ENCODE results near the gene GPER1. TPM values are rescaled to one million over a fixed set of nuclear protein-coding genes. Genes with fewer than 3 reads are reported as not detected.
A peak's percentile ranks its signal among the peaks of the same experiment; 100 is the strongest.
"Not testable (repeated sequence)": the region's sequence is repeated elsewhere in the genome, so short reads cannot be mapped to it uniquely, and the experiment has no call there.

GPER1 gene
- total RNA-seq = 1.5 and 2.3 TPM in 2 replicates

GRCh38 chr7:1087952-1088920 lies at the start of gene GPER1:
GPER1 (plus strand) TSS chr7:1088113; CDS start chr7:1091729, 3,616 bp downstream.
- DNase-seq (ENCODE audit: low read depth in 2 of 2) = no peak

DNA sequence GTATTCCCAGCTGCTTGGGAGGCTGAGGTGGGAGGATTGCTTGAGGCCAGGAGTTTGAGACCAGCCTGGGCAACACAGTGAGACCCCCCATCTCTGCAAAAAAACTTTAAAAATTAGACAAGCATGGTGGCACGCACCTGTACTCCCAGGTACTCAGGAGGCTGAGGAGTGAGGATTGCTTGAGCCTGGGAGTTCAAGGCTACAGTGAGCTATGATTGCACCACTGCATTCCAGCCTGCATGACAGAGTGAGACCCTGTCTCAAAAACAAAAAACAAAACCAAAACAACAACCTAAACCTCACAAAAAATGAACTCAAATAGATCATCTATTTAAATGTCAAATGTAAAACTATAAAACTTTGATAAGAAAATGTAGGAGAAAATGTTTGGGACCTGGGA lies 47.7 kb upstream of the GPER1 start:
- DNase-seq (ENCODE audit: low read depth in 2 of 2) = not testable (repeated sequence)

- no peak for DNase-seq (ENCODE audit: low read depth in 2 of 2)
Observed at GRCh38 chr7:1040790-1041189, 47.1 kb upstream of the GPER1 start.

DNA sequence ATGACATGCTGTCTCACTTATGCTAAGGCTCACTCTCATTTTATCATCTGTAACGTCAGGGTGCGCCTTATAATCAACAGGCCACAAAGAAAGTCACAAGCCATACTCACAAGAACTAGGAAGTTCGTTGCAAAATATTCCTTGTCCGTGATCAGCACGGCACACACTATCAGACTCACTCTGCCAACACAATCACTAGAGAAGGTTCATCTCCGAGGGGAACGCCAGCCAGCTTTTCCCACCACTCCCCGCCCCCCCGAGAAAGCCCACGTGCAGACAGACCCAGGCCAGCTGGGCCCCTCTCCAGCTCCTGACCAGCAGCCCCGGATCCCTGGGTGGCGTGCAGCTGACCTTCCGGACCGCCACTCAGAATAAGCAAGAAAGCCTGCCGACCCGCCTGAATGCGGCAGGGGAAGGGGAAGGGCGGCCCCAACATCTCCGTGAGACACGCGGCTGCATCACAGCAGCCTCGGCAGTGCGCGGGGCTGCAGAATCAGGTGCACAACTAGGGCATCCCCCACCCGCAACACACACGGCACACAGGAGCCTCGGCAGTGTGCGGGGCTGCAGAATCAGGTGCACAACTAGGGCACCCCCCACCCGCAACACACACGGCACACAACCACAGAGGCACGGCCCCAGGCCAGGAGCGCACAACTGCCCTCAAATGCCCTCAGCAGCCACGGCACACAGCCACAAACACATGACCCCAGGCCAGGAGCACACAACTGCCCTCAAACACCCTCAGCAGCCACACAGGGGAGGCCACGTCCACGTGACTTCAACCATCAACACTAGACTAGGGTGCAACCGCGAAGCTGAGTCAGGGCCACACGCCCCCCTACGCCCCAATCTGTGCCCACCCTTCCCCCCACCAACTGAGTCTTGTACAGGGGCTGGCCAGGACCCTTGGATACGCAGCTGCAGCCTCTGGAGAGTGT lies 46.1 kb upstream of the GPER1 start:
- no peak for DNase-seq (ENCODE audit: low read depth in 2 of 2)

DNA sequence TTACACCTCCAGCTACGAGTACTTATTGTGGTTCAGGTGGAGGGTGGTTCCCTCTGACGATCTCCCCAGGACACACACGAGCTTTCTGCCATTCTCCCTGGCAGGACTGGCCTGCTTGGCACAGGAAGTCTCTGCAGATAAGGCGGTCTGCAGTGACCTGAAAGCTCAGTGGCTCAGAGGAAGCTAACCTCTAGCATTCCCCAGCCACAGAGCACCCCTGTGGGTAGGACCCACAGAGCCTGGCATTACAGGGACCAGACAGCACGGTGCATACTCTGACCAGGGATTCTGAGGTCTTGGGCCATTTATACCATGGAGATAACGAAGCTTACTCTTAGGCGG lies 45.5 kb upstream of the GPER1 start:
- no peak for DNase-seq (ENCODE audit: low read depth in 2 of 2)

DNA sequence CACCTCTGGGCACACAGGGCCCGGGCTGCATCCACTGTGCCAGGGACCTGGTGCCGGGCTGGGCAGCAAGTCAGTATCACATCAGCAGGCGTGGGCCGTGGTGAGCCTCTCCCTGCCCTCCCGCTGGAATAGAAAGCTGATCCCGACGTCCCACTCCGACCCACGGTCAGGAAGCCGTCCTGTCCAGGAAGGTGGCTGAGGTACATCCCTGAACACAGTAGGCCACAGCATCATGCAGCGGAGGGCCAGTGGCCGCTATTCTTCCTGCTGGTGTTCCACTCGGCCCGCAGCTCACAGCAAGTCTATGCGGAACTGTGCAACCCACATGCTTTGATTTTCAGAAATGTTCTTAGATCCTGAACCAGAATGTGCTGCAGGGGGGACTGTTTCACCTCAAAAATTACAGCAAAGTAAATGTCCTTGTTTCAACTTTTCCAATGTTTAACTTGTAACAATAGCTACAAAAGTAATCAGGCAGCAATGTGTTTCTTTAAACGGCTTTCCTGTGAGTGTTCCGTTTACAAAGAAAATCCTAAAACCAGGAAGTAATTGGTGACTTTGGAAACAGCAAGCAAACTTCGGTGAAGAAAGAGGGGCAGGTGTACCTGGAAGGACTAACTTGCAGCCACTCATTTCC lies 44.2 kb upstream of the GPER1 start:
- DNase-seq (ENCODE audit: low read depth in 2 of 2) = peak in 1 of 2 donors; percentile 68

GRCh38 chr7:1044189-1045068 lies 43.5 kb upstream of the GPER1 start, which contains the start of gene GPR146:
GPR146 (plus strand) TSS chr7:1044546; CDS start chr7:1057516, 12,970 bp downstream.
- peak; percentile 86 to 96 for DNase-seq (ENCODE audit: low read depth in 2 of 2)

DNA sequence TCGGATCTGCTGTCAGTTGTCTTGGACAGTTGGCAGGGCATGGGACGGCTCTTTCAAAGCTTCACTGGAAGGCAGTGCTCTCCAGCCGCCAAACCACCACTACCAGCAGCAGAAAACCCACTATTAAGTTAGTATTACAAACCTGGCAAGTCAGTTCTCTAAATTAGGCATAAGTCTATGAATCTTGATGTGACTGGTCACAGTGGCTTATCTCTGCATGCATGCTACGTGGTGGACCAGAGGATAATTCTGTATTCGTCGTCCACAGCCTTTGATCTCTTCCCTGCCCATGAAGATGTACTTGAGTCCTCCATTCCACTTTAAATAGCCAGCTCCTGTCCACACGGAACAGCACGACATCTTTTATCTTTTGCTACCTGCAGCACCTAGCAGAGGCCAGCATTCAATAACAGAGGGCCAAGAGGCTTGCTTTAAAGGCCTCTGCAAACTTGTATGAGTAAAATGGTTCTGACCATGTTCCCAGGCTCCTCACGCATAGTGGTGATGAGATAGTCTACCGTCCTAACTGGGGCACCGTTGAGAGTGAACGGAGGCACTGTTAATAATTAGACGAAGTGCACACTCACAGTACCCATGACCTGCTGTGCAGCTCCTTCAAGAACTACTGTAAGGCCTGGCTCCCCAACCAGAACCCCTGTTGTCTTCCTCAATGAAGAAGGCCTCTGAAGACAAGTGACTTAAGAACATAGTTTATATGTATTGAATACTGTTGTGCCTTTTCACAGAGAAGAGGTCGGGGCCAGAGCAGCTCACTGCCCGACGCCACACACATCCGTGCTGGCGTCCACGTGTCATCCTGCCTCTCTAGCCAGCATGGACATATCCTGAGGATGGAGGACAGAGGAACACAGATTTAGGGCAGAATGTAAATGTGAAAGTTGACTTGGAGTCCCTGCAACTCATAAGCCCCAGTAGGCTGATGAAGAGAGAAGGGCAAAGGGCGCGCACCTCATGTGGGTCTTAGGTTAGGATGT lies 42.5 kb upstream of the GPER1 start:
- DNase-seq (ENCODE audit: low read depth in 2 of 2) = no peak

GRCh38 chr7:1046722-1047679 lies 40.9 kb upstream of the GPER1 start:
- no peak for DNase-seq (ENCODE audit: low read depth in 2 of 2)

DNA sequence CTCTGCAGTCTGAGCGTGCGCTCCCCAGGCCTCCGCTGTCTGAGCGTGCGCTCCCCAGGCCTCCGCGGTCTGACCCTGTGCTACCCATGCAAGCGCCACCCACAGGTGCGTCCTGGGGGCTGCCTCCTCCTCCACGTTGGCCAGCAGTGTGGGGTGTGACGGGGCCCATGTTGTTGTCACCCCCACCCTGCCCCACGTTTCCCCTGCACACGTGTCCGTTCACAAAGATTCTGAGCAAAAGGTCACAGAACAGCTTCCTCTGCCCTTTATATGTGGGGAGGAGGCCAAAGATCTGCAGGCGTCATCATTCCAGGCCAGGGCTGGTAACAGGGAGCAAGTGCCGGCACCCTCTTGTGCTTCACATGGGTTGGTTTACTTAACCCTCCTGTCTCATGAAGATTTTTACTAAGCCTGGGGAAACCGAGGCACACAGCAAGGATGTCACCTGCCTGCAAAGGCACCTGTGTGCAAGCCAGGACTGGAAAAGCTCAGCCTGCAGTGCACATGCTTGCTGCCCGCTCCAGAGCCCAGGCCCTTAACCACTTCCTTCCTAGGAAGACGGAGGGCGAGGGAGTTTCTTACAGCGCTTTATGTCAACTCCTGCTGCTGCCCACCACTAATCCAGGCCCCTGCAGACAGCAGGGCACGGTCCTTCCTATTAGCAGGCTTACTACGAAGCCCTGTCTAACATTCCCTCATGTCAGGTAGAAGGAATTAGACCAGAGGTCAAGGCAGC lies 38.7 kb upstream of the GPER1 start:
- DNase-seq (ENCODE audit: low read depth in 2 of 2) = peak; percentile 76 to 84

DNA sequence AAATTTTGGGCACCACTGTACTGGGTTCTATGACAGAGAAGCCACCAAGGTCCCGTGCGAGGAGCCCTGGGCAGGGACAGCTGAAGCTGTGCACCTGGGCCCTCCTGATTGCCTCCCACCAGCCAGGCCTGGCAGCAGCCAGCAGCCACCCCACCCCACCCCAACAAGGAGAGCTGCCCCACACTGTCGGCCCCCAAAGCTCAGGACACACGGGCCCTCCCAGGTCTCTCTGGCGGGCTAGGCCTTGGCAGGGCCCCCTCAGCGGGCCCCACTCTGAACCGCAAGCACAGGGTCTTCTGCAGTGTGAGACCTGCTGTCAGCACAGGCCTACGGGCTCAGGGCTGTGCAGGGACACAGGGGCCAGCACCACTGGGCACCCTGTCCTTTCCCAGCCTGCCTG lies 38.1 kb upstream of the GPER1 start:
- DNase-seq (ENCODE audit: low read depth in 2 of 2) = no peak

DNA sequence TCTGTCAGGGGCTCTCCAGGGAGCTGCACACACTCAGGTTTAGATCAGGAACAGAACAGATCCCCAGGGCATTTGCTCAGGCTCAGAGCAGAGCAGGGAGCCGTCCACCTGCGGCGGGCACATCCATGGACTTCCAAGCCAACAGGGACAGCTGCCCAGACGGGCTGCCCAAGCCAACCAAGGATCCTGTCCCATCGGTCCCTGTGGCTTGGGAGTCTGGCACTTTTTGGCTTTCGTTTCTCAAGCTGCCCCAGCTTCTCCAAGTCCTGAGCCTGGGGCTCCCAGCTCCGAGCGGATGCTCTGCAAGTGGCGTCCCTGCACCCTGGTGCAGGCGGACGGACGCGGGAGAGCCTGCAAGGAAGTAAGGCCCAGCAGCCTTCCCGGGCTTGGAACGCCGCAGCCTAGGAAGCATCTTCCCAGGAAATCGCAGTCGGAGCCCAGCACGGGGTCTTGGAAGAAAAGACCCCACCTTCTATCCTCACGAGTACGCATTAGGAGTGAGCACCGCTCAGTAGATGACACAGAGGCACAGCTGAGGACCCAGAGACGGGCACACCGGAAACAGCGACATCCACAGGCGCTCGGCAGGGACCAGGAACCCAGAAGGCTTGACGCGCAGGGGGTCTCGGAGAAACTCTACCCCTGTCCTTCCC lies 37.5 kb upstream of the GPER1 start:
- DNase-seq (ENCODE audit: low read depth in 2 of 2) = no peak

DNA sequence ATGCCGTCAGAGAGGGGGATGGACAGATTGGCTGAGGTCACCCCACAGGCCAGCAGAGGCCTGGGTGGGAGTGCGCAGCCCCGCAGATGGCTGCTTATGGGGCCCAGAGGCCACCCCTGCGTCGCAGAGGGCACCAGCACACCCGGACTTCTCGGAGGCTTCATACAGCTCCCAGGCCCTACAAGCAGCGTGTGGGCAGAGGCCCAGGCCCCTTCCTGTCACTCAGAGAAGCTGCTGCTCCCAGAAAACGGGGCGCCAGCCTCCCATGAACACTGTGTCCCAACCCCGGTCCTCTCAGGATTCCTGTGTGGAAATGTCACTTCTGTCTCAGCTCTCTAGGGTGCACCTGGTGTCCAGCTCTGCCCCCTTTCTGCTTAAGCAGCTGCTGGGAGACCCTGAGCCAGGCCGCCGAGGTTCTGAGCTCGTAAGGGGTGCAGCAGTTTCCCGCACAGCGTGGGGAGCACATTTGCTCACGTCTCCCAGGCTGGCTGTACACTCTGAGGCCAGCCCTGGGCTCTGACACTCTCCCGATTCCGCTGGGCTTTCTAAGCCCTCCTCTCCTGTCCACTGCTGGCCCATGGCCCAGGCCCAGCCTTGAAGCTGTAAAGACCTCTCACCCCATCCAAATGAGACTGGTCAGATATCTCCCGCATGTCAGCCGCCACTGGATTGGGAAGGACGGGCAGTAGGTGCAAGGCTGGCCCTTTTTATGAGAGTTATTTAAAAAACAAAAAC lies 36.8 kb upstream of the GPER1 start:
- DNase-seq (ENCODE audit: low read depth in 2 of 2) = no peak

DNA sequence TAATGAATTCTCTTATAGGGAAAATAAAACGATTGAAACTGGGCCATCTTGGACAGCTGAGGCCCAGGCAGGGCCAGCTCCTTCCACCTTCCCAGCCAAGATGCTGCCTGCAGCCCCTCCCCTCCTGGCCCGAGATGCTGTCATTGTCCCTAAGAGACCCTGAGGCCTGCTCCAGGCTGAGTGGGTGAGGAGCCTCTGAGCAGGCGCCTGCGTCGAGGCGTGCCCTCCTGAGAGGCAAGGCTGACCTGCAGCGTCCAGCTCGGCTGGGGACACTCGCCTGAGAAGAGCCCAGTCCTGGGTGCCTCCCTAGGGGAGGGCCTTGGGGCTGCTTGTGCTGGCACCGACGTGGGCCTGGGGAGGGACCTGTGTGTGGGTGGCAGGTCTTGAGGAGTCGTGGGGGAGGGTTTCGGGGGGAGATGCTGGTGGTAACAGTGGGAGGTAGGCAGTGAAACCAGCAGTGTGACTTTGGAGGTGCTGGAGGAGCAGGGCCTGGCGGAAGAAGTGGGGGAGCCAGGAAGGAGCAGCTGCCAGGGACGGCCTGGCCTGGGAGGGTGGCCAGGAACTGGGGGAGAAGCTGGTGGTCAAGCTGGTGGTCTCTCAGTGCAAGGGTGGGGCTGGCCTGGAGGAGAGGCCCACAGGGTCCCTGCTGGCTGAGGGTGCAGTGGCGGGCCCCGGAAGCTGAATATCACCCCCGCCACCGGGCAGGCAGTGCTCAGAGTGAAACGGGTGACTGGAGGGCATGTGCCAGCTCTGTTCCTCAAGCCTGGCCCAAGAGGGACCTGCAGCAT lies 35.7 kb upstream of the GPER1 start:
- no peak for DNase-seq (ENCODE audit: low read depth in 2 of 2)

DNA sequence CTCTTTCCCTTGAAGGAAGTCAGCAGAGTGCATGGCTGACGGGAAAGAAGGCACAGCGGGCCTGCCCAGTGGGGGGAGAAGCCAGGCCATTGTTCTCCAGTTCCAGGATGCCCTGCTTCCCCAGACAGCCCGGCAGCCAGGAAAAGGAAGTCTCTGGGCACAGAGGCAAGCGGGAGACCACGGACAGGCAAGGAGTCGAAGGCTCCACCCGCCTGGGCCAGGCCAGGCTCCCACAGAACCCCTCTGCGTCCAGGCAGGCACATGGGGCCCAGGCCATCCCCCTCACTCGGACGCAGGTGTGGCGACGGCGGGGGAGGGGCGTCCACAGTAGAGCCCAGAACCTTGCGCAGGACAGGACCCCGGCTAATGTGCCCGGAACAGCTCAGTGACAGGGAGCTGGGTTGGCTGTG lies 34.9 kb upstream of the GPER1 start:
- peak in 1 of 2 donors; percentile 79 for DNase-seq (ENCODE audit: low read depth in 2 of 2)
